HG02885 (cell line): Measurements from ENCODE around the gene KRT79.
"Not testable (repeated sequence)": the region's sequence is repeated elsewhere in the genome, so short reads cannot be mapped to it uniquely, and the experiment has no call there.

Source experiments
- ATAC-seq: cut with Tn5 transposase; IDR thresholded peaks from one replicate; pipeline ENCODE4 v1.9.1; 2021; ENCODE audit warnings: mild to moderate bottlenecking; ENCODE audit not compliant: unreplicated experiment, poor library complexity

Gene KRT79

GRCh38 chr12:52833922-52834726, at the start of gene KRT79:
Gene KRT79 (minus strand): TSS chr12:52834311. CDS start chr12:52834260, 51 bp downstream.
- ATAC-seq = no peak

GRCh38 chr12:52880499-52880898, 46.4 kb upstream of the KRT79 start:
- ATAC-seq = not testable (repeated sequence)

GRCh38 chr12:52879394-52880351, 45.6 kb upstream of the KRT79 start:
- ATAC-seq = no peak

GRCh38 chr12:52878507-52879393, 44.6 kb upstream of the KRT79 start:
- no peak for ATAC-seq

DNA sequence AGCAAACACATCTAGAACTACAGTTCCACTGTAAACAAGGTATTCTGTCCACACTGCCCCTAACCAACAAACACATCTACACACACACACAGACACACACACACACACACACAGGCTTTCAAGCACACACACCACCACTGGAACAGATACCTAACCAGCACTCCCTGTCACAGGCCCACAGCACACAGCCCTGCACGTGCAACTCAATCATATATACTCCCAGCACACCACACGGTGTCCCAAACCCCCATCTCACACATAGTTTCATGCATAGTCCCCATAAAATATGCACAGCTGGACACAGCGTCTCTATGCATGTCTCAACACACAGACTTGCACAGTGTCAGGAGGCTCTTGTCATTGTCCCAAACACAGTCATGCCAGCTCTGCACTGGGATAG, 43.1 kb upstream of the KRT79 start:
- ATAC-seq = no peak

DNA sequence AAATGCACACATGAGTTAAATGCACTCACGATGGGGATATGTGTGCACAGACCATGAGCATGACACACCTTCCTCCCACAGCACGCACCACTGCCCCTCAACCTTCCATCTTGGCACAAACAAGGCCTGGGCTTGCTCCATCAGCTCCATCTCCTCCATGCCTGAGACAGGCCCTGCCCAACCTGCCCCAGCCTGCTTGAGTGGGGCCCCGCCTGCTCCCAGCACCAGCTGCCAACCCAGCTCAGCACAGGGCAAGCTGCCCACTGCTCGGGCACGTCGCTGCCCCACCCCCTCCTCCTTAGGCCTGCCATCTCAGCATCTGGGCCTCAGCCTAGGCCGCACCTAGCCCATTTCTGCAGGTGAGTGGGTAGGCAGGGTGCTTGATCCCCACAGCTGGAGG, 42.3 kb upstream of the KRT79 start:
- ATAC-seq = no peak

GRCh38 chr12:52874573-52875435, 40.7 kb upstream of the KRT79 start:
- ATAC-seq = no peak

DNA sequence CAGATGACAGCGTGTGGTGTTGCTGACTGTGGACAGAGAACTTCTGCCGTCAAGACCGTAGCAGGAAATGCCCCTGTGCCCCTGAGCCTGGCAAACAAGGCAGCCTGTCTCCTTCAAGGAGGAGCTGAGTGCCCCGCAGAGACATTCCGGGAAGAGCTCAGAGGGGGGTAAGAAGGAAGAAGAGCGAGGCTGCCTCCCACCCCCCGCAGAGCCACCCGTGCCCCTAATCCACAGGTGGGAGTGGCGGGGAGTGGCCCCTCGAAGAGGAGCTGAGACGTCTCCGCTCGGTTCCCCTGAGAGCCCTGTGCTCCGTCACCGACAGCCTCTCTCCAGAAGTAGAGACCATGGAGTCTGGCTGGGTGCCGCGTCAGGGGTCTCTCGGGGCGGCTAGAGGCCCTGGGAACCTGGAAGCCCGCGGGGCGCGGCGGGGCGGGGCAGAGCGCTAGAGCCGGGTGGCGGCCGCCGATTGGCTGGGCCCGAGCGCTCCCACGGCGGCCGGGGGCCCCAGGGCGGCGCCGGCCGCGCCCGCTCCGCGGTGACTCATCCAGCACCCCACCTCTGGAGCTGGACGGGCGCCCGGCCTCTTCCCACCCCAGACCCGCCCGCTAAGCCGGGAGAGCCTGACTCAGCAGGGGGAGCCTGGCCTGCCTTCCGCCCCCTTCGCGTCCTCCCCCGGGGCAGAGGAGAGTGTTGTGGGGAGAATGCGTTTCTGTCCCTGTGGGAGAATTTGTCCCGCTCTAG, 39.9 kb upstream of the KRT79 start:
- no peak for ATAC-seq

DNA sequence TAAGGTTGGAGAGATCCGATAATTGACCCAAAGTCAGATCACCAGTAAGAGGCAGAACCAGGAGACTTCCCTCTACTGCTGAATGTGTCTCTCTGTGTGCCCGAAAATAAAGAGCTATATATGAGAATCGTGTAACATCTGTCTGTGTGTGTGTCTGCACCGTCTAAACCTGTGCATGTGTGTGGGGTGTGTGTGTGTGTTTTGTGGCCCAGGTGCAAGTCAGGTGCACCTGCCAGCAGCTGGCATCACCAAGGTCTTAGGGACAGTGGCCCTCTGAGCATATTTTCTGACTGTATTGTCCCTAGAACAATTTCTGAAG, 39.4 kb upstream of the KRT79 start:
- no peak for ATAC-seq

DNA sequence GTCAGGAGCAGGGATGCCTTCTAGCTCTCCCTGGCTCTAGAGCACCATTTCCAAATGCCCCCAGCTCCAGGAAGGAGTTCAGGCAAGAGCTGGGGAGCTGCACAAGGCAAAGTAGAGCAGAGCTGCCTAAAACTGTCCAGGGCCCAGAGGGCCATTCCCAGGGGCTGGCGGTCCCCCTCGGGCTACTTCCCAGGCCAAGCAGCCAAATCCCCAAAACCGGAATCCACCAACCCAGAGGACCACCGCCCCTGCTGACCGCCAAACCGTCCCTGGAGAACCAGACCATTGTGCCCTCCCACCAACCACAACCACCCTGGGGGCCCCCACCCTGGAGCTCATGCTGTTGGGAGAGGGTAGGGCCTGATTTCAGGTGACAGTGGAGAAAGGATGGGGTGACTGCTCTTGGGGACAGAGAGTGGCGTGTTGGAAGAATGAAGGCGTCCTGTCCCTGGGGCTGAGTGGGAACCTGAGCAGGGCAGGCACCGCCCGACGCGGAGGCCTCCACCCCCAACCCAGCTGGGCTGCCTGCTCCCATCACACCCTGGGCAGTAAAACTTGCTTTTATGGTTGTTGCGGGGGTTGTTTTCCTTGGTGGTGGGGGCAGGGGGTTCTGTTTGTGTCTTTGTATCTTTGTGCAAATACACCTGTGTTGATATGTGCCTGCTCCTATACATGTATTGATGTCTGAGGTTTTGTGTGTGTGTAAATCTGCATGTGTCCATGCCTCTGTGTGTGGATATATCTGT, 38.7 kb upstream of the KRT79 start:
- no peak for ATAC-seq

DNA sequence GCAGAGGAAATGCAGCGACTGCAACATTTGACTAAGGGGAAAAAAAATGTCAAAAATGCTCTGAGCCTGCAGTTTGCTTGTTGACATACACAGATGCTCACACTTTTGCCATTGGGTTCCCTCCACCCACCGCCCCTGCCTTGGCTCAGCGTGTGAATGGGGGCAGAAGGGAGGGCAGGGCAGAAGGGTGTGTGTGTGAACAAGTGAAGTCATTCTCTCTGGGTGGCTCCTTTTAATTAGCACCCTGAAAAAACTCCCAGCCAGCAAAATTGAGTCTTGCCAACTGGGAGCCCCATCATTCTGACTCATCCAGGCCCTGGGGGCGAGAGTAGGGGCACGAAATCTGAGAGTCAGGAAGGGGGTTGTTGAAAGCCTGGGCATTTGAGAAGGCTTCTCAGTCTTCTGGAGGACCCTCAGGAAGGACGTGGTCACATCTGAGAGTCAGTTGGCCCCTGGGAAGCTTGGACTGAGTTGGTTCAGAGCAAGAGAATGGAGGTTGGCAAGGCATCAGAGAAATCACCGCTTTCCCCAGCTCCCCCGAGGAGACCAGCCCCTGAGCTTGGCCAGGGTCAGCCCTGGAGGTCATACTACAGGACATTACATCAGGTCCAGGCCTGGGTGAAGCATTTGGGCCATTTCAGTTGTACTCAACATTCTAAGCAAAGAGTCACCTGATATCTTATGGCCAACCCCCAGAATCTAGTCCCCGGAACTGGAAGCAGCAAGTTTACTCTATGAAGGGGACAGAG, 37.4 kb upstream of the KRT79 start:
- ATAC-seq = no peak

GRCh38 chr12:52870361-52871290, 36.5 kb upstream of the KRT79 start:
- peak; percentile 67 for ATAC-seq

- no peak for ATAC-seq
Measured at GRCh38 chr12:52867642-52868041, 33.5 kb upstream of the KRT79 start.

- no peak for ATAC-seq
Measured at GRCh38 chr12:52867152-52867551, 33.0 kb upstream of the KRT79 start.

DNA sequence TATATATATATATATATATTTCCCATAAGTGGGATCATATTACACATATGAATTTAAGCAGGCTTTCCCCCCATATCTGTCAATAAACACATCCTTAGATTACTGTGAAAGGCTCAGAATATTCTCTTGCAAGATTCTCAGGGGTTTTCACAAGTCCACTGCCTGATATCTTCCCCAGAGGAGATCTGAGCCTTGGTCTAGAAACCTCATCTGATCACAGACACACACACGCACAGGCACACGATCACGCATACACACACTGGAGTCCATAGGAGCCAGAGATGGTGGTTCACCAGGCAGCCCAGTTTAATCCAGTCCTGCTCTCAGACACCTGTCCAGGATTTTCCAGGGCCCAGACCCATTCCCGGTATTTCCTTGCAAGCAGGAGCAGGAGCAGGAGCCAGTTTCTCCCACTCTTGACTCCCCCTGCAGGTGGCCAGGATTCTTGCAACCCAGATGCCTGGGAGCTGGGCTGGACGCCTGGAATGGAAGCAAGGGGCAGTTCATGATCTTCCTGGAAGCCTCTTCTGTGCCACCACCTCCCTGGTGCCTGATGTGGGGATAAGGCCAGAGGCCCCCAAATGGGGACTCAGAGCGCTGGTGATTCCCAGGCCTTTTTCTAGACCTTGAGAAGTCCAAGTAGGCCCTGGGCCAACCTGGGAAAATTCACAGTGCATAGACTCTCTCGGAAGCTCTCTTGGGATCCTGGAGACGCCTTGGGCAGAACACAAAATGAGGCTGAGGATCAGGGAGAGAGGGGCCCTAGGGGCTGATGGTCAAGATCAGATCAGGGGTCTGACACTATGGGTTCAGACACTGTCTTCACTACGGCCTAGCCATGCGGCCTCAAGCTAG, 31.2 kb upstream of the KRT79 start:
- no peak for ATAC-seq

GRCh38 chr12:52862023-52862422, 27.9 kb upstream of the KRT79 start:
- no peak for ATAC-seq
